Glomerular endothelial cell (primary cell): ENCODE data around the gene NBEA. TPM values are rescaled to one million over a fixed set of nuclear protein-coding genes. Genes with fewer than 3 reads are reported as not detected.
"Not testable (repeated sequence)": the region's sequence is repeated elsewhere in the genome, so short reads cannot be mapped to it uniquely, and the experiment has no call there.

Source experiments
- DNase-seq: peaks from one replicate; pipeline ENCODE4 v3.0.0-alpha.2; 2011; ENCODE audit warnings: low read depth, low spot score; ENCODE audit errors: extremely low read depth
- total RNA-seq: library from RNA; depleted of rRNA; stranded (reverse); fragments of >200 nt; gene quantifications from 2 replicates; pipeline ENCODE4 v1.2.3, GENCODE V29; 2015

Gene NBEA
- total RNA-seq, 1 donor from 2014 or later, result 4.1 TPM

GRCh38 chr13:35356572-35356971 is 414.5 kb downstream of the NBEA start:
- DNase-seq, result peak; percentile 39

GRCh38 chr13:35365883-35366282 is 423.8 kb downstream of the NBEA start:
- DNase-seq, result no peak

- DNase-seq, result no peak
Measured at GRCh38 chr13:35367586-35367985, 425.5 kb downstream of the NBEA start.

DNA sequence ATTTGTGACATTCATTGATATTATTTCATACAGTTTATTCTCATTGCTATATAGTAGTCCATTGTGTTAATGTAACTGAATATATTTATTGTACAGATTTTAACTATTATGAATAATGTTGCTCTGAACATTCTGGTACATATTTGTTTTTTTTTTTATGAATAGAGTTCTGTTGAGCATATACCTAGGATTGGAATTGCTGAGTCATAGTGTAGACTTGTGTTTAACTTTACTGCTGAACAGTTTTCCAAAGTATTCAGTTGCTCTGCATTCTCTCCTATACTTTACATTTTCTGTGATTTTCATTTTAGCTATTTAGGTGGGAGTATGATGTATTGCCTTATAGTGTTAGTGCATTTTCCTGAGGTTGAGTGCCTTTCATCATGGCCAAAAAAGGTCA is 436.9 kb downstream of the NBEA start:
- DNase-seq, result no peak

DNA sequence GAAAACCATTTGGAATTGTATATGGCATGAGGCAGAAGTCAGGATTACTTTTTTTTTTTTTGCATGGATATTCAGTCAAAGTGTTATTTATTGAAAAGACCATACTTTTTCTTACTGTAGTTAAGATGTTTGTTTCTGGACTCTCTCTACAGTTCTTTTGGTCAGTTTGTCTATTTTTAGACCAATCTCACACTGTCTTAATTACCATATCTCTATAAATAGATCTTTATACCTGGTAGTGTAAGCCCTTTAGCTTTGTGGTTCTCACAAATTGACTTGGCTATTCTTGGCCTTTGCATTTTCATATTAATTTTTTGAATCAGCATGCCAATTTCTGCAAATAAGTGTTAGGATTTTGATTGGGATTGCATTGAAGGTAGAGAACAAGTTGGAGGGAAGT is 437.6 kb downstream of the NBEA start:
- DNase-seq, result no peak

GRCh38 chr13:35387682-35388250 is 445.7 kb downstream of the NBEA start:
- DNase-seq, result no peak

- DNase-seq, result peak; percentile 84
Measured at GRCh38 chr13:35388441-35389355, 446.6 kb downstream of the NBEA start.

GRCh38 chr13:35389535-35389934 is 447.5 kb downstream of the NBEA start:
- no peak for DNase-seq

GRCh38 chr13:35392768-35393167 is 450.7 kb downstream of the NBEA start:
- no peak for DNase-seq

DNA sequence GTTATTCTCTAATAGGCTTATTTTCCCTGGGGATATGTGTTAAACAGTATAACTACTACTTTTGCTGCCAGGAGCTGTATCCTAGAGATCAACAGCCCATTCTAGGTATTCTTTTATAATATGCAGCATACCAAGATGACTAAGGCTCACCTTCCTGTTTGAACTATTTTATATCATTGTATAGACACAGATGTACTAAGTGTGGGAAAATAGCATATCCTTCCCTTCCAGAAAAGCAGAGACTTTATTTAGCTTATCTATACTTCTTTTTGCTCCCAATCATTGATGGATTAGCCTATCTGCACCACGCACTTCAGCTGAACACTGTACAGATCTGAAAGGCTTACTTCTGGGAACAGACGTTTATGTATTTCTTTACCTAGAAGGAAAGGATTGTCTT is 451.8 kb downstream of the NBEA start:
- DNase-seq, result no peak

DNA sequence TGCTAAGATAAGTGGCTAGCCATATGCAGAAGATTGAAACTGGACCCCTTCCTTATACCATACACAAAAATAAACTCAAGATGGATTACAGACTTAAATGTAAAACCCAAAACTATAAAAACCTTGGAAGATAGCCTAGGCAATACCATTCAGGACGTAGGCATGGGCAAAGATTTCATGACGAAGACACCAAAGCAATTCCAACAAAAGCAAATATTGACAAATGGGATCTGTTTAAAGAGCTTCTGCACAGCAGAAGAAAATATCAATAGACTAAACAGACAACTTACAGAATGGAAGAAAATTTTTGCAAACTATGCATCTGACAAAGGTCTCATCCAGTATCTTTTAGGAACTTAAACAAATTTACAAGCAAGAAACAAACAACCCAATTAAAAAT is 466.2 kb downstream of the NBEA start:
- not testable (repeated sequence) for DNase-seq

DNA sequence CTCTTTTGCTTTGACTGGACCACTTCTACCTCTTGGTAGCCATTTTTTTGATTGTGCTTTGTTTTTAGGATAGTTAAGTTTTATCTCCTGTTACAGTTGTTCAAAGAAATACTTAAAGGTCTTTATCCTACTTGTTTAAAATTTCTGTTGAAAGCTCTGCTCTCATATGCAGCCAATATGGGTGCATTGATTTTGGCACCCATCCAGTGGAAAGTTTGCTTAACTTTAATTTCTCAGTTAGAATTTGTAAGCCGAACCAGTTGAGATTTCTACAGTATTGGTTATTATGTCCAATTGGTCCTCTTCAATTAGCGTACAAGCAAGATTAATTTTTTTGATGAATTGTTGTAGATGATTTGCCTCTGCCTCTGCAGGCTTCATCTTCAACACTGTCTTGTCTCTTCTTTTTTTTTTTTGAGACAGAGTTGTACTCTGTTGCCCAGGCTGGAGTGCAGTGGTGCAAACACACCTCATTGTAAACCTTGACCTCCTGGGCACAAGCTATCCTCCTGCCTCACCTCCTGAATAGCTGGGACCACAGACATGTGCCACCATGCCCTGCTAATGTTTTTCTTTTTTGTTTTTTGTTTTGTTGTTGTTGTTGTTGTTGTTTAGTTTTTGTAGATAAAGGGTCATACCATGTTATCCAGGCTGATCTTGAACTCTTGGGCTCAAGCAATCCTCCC is 469.1 kb downstream of the NBEA start:
- DNase-seq, result no peak

DNA sequence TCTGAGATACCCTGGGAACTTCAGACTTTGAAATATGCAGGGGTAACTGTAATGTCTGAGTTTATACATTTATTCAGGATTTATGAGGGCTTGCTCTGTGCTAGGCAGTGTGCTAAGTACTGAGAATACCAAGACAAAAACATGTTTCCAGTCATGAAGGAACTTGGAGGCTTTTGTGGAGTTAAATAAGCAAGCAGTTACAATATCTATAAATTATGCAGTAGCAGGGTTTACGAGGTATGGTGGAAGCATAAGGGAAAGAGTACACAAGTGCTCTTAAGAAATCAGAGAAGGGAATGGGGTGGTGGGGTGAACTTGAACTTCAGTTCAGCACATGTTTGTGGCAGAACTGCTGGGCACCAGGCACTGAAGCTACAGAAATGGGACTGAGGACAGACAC is 506.4 kb downstream of the NBEA start:
- no peak for DNase-seq

- no peak for DNase-seq
Measured at GRCh38 chr13:35449821-35450220, 507.8 kb downstream of the NBEA start.

DNA sequence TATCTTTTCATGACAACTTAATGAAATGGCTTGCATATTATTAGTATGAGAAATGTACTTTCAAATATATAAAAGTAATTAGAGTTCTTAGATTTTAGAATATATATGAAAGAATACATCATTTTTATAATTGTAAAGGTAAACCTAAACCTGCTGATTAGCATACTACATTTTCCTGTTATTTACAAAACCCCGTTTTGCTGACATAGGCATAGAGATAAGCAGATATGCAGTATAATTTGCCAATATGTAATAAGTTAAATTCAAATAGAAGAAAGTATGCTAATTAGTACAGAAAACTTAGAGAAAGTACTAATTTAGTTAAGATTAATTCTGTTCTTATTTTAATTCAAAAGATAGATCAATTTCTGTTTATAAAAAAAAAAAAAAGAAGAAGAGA is 513.0 kb downstream of the NBEA start:
- no peak for DNase-seq

DNA sequence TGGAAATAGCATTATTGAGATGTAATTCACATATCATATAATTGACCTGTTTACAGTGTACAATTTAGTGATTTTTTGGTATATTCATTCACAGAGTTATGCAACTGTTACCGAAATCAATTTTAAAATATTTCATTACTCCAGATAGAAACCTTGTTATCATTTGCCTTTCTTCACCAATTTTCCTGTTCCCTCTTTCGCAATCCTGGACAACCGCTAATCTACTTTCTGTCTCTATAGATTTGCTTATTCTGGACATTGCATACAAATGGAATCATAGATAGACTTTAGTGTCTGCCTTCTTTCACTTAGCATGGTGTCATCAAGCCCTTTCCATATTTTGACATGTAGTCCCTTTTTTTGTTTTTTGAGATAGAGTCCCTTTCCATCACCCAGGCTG is 515.2 kb downstream of the NBEA start:
- no peak for DNase-seq

- DNase-seq, result no peak
Measured at GRCh38 chr13:35460061-35460460, 518.0 kb downstream of the NBEA start.

DNA sequence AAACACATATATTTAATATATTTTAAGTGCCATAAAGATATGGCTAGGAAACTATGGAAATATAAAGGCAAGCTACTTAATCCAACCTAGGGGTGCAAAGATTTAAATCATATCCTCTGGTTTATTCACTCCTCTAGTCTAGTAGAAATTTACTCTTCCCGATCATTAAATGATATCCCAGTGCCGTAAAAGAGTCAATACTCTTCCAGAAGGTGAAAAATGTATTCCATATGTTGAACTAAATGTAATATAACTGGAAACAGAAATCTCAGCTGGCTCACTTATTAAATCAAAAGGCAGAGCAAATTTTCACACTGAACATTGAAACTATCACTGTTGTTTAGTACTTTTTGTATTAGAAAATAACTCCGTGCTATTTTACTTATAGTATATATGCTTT is 523.3 kb downstream of the NBEA start:
- no peak for DNase-seq

GRCh38 chr13:35468195-35468594 is 526.1 kb downstream of the NBEA start:
- no peak for DNase-seq

DNA sequence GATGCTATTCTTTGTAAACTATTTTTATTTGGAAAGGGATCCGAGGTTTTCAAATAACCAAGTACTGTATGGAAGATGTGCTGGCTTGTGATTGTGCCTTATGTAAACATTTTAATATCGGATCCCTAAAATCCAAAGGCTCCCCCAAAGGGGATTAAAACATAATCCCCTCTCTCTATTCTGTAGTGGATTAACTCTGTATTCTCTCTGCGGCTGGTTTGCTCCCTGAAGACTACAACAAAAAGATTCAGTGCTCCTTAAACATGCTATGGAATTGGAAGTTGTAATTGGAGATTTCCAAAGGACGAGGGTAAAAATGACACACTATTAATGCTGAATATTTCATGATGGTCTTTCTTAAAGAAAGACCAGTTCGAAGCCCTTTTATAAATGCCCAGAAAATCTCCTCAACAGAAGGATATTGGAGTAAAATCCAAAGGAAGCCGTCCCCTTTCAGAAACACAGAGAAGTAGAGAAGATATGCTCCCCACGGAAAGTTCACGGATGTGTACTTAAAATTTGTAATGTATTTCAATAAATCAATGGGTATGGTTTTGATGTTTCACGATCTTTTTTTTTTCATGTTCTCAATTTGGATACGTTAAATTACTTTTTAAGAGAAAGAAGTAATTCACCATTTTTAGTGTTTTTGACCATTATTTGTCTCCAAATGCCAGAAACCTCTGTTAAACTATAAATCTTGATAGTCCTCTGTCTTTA is 527.9 kb downstream of the NBEA start:
- no peak for DNase-seq
